Activated CD4-positive, alpha-beta T cell treated with anti-CD3 and anti-CD28 coated beads, Interleukin-2, amount 50 U/mL, for 24 hours (primary cell): ENCODE measurements around the gene TOPBP1.
"Not testable (repeated sequence)": the region's sequence is repeated elsewhere in the genome, so short reads cannot be mapped to it uniquely, and the experiment has no call there.

ENCODE experiments used
- DNase-seq, 2 donors: peaks; one replicate each; pipeline ENCODE4 v3.0.0-alpha.2; 2020; ENCODE audit warnings: low read depth in 1 of 2, low spot score in 1 of 2

The TOPBP1 gene

DNA sequence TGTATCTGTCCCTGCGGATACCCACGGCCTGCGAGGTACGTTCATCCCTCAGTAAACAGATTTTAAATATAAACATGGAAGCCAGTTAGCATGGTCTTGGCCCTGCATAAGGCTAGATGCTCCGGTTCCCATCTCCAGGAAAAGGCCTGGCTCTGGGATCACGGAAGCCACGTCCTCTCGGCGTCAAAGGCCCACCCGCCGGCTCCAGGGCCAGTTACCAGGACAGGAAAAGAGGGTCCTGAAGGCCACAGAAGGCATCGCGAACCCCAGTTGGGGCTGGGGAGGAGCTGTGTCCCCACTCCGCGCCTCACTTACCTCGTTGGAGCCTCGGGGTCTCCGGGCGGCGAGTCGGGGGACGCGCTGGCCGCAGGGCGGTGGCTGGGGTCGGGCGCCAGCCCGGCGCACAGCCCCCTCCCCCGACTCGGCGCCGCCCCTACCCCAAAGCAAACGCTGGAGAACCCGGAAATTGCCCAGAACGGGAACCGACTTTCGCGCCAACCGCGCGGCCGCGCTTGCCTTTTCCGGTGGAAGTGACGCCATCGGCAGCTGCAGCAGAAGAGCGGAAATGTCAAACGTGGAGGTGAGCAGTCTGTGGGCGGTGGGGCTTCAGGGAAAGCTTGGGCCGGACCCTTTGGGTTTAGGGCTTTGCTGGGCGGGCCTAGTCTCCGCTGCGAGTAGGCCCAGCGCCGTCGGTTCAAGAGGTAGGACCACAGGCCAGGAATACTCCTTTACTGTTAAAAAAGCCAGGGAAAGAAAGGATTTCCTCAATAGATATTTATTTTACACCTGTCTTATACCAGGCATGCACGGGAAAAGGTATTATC lies at the start of gene TOPBP1:
Gene TOPBP1 (minus strand): TSS at position 488 of the 824 bp plus-strand sequence. CDS start 814 bp downstream, outside the sequence.
- DNase-seq = peak; percentile 73 to 83

DNA sequence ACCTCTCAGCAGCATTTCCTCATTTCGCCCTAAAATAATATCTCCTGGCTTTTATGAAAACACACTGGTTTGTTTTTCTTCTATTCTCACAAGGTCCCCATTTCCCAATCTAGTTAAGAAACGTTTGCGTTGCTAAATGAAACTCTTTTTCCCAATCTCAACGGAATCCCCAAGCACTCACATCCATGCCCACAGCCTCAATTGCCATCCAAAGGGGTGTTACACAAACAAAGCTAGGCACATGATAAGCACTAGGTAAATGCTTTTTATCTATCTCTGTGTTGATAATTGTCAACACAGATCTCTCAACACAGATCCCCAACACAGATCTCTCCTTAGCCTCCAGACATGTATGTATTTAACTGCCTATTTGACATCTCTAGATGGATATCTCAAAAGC lies 49.3 kb upstream of the TOPBP1 start:
- no peak for DNase-seq

DNA sequence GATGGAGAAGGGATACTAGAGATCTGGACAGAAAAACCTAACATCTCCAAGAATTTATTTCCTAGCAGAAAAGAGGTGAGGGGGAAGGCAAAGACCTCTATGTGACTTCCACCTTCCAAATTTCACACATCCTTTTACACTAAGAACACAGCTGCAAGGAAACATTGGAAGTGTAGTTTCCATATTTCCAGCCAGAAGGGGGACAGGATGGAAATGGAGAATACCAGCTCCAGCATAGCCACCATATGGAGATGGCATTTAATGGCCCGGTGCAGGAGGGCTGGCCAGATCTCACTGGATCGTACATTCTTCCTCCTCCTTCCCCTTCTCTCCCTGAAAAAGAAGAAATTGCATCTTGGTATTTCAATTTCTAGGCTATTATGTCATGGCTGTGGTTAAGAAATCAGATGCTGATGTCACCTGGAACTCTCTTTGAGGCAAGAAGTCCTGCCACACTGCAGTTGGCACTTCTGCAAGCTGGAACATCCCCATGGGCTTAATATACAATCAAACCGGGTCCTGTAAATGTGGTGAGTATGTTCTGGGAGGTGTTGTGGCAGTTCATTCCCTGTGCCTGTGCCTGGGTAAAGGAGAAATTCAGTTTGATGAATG lies 47.5 kb upstream of the TOPBP1 start:
- no peak for DNase-seq

DNA sequence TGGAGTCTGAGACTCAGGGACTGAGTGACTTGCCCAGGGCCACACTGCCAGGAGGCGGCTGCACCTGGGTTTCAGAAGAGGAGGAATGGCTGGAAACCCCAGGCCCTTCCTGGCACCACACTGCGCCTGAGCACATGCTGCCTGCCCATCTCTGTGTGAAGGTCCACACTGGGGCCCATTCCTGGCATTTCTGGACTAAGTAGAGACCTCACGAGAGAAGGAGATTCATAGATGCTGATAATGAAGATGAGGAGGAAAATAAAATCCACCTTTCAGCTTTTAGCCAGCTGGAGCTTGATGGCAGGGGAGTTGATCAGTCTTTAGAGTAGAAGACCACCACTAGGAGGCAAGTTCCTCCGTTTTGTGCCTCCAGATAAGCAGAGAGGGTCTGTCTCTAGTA lies 44.3 kb upstream of the TOPBP1 start:
- DNase-seq = no peak

DNA sequence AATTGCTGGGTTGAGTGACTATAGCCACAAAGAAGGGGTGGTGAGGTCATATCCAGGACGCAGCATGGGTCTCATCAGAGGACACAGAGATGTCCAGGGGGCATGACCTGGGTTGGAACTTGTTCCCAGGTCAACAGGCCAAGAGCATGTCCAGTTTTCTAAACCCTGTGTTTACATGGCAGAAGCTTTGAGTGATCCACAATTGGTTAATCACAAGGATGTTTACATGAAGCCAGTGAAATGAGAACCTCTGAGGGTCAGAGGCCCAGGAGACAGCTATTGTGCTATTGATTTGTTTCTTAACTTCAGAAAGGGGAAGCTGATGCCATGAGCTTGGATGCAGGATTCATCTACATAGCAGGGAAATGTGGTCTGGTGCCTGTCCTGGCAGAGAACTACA lies 42.2 kb upstream of the TOPBP1 start:
- no peak for DNase-seq

DNA sequence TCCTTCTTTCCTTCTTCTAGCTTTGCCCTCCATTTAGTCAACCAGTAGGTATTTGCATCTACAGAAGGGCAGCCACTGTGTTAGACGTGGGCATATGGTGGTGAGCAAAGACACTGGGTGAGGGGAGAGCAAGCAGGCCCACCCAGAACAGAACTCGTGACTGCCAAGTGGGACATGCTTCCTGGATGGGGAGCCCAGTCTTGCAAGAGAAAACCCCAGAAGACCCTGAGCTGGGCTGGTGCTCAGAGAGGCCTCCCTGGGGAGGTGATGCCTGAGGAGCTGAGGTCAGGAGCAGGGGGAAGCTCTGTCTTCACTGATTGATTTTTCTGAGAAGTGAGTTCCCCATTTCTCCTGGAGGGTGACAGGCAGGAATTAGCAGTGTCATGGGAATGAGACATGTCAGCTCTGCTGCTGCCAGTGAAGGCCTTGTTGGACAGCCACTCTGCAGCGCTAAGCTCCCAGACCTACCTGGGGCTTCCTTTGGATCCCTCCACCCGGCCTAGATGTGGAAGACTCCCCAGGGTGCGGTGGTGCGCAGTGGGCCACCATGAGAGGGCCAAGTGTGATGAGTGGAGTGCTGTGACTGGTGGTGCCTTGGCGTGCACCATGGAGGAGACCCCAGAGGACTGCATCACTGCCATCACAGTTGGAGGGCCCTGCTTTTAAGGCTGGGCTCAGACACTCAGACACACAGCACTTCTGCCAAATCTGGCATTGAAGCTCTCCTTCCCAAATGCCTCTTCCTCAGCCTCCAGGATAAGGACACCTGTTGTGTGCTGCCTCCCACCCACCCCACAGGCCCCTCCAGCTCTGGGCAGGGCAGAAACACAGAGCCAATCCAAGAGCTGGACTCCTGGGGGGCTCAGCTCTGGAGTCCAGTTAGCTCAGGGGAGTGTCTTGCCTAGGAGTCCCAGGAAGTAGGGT lies 40.0 kb upstream of the TOPBP1 start:
- DNase-seq = no peak

DNA sequence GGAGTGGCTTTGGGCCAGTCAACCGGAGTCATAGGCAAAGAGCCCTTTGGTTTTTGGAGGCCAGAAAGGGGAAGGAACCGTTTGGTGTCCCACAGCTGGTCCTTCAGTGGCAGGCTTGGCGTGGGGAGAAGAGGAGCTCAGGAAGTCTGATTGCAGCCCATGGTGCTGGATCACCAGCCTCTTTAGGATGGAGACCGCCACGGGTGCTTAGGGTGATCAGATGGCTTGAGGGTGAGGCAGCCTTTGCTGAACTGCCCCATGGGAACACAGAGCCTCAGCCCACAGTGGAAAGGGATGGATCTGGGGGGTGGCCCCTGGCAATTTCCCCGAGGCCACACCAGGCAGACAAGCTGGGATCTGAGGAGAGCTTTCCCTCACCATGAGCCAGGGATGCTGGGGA lies 38.6 kb upstream of the TOPBP1 start:
- DNase-seq = no peak

DNA sequence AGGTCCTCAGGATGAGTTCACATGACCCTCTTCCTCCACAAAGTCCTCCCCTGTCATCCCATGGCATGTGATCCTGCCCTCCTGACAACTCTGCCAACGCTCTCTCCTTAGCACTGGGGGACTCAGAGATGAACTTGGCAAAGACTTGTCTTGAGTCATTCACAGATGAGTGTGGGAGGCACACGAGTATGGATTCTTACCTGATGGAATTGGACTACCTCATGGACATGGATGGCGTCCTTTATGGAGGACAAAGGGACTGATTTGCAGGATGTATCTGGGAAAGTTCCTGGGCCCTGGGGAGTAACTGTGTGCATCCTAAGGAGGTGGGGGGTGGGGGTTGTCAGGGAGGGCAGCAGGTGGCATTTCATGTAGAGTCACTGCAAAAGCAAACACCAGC lies 38.2 kb upstream of the TOPBP1 start:
- DNase-seq = no peak

DNA sequence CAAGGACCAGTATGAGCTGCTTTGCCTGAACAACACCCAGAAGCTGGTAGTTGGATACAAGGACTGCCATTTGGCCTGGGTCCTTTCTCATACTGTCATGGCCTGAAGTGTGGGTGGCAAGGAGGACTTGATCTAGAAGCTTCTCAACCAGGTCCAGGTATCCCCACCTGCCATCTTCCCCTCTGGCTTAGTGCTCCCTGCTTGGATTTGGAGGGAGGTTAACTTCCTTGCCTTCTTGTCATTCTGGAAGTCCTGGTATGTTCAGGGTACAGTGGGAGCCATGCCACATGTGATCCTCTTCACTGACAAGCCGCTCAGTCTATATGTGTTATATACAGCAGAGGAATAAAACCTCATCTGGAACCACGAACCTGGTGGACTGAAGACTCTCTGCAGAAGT lies 37.7 kb upstream of the TOPBP1 start:
- no peak for DNase-seq

DNA sequence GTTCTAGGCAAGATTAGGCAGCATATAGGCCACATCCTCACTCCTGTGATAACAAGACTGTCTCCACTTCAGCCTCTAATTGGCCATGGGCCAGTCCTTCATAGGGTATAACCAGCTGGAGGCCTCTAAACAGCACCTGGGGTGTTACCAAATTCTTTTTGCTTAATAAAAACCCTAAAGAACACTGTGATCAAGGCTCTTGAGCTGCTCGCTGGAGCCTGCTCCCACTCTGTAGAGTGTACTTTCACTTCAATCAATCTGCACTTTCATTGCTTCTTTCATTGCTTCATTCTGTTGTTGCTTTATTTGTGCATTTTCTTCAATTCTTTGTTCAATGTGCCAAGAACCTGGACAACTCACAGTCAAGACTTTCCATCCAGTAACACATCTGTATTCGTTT lies 36.2 kb upstream of the TOPBP1 start:
- DNase-seq = no peak

DNA sequence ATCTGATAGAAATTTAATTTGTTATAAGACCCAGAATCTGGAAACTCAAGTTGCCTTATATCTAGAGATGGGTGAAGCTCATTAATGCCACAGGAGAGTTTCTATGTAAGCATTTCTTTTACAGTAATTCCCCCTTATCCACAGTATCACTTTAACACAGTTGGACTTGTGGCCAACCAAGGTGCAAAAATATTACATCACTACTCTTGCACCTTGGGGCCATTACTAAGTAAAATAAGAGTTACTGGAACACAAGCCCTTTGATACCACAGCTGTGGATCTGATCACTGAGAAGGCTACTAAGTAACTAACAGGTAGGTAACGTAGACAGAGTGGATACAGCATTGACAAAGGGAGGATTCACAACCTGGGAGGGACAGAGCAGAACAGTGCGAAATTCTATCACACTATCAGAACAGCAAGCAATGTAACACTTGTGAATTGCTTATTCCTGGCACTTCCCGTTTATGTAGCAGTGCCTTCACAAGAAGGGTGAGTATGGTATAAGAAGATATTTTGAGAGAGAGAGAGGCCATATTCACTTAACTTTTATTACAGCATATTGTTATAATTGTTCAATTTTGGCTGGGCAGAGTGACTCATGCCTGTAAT lies 33.9 kb upstream of the TOPBP1 start:
- DNase-seq = no peak

DNA sequence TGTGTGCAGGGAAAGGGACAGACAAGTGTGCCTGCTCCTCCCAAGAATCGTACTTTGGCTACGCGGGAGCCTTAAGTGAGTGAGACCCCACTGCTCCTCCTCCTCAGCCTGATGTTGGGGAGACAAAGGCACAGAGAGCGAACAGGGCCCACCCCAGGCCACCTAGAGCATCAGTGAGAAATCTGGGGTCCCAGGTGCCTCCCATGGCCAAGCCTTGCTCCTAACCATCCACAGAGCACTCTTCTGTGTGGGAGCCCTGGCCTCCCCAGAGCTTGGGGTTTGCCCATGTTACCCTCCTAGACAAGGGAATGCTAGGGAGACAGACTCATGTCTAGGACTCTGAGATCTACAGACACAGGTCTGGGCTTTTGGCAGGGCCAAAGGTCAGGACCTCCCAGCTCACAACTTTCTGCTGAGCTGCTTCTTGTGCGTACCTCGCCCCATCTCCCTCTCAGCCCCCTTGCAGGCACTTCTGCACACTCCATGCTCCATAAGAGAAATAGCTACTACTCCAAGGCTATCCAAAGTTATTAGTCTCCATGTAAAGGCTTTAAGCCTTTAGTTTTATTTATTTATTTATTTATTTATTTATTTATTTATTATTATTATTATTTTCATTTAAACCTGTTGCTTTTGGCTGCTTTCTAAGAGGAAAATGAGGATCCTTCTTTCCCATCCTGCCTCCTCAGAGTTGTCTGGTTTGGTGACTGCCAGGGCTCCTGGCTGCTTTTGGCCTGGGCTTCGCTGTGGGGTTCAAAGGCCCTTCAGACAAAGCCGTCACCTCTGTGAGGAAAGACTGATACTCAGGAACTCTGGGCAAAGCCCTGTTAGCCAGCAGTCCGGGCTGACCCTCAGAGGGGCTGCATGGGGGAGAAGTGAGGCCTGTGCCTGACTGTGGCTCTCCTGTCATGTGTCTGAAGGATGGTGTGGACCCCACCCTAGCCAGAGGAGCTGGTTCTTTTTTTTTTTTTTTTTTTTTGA lies 32.8 kb upstream of the TOPBP1 start:
- no peak for DNase-seq

DNA sequence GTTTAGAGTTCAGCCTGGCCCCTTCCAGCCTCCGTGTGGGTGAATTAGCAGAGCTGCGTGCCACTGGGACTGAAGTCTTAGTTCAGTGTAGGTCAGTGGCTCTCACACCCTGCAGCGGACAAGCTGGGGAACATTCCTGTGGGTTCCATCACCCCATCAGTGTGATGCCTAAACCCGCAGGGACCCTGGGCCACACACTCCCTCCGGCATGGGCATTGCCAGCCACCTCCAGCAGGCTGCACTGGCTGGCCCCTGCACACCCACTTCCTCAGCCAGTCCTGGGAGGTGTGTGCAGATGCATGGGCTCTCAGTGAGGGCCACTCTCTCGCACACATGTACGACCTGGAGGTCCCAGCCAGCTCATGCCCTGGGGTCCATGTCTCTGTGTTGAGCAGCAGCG lies 32.1 kb upstream of the TOPBP1 start:
- no peak for DNase-seq

DNA sequence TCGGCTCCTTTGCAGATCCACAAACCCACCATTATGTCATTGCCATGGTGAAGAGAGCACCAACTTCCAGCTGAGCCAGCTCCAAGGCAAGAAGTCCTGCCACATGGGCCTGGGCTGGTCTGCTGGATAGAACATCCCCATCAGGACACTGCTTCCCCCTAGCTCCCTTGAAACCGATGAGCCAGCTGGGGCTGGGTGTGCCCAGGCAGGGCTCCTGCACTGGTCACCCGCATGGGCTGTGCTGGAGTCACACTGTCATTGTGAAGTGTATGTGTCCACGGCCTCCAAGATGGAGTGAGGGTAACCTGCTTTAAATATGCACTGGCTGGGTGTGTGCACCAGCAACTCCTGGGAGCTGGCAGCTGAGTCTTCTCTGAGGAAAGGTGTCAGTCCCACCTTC lies 31.0 kb upstream of the TOPBP1 start:
- no peak for DNase-seq

DNA sequence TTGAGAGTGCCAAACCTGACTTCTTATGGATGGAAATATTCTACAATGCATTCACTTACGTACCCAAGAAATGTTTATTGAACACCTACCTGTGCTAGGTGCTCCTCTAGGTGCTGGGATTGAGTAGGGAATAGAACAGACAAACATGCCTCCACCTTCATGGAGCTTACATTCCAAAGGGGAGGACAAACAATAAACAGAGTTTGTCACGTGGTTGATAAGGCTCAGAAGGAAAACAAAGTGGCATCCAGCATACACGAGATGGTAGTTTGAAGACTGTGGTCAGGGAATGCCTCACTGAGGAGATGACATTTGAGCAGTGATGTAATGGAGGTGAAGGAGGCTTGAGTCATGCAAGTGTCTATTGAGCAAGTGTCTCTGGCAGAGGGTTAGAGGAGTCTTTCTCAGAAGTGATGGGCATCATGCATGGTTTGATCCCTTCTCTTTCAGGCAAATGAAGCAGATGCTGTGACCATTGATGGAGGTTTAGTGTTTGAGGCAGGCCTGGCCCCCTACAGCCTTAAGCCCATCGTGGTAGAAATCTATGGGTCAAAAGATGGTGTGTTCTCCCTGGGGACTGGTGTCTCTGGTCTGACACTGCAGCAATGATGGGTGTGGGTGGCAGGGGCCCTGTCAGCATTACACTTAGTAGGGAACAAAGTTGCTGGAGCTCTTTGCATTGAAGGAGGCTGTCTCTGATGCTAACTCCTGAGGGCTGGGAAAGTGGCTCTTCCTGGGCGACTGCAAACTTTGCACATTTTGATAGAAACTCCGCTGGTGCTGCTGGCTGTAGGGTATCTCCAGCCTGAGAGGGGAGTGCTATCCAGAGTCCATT lies 29.7 kb upstream of the TOPBP1 start:
- DNase-seq = no peak

DNA sequence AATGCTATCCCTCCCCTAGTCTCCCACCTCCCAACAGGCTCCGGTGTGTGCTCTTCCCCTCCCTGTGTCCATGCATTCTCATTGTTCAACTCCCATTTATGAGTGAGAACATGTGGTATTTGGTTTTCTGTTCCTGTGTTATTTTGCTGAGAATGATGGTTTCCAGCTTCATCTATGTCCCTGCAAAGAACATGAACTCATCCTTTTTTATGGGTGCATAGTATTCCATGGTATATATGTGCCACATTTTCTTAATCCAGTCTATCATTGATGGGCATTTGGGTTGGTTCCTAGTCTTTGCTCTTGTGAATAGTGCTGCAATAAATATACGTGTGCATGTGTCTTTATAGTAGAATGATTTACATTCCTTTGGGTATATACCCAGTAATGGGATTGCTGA lies 16.3 kb upstream of the TOPBP1 start:
- DNase-seq = not testable (repeated sequence)

DNA sequence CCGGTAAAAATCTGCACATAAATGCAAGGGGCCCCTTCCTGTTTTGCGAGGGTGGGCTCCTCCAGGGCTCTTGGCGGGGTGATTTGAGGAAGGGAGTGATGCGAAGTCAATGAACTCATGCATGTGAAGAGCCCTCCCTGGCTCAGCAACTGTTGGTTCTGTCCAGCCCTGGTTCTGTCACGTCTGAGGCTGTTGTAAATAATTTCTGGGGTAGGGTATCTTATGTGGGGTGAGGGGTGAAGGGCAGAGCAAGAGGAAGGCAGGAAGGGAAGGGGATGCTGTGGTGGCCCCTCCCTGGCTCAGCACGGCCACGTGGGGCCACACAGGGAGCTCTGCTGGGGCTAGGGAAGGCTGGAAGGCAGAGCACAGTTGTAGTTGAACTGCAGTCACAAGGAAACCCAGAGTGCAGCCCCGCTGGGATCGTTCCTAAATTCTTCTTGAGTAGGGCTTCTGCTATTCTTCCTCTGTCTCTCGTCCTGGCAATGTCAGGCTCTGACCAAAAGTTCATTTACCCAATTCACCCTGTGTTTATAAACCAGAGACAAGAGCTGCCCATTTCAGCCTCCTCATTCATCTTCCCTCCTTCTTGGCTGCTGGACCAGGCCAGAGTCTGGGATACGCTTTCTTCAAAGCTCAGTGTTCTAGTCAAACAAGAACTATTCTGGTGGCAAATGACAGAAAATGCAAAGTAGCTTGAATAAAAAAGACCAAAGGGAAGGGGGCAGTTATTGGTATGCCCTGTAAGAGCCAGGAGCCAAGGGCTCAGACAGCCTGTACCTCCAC lies 14.8 kb upstream of the TOPBP1 start:
- no peak for DNase-seq

DNA sequence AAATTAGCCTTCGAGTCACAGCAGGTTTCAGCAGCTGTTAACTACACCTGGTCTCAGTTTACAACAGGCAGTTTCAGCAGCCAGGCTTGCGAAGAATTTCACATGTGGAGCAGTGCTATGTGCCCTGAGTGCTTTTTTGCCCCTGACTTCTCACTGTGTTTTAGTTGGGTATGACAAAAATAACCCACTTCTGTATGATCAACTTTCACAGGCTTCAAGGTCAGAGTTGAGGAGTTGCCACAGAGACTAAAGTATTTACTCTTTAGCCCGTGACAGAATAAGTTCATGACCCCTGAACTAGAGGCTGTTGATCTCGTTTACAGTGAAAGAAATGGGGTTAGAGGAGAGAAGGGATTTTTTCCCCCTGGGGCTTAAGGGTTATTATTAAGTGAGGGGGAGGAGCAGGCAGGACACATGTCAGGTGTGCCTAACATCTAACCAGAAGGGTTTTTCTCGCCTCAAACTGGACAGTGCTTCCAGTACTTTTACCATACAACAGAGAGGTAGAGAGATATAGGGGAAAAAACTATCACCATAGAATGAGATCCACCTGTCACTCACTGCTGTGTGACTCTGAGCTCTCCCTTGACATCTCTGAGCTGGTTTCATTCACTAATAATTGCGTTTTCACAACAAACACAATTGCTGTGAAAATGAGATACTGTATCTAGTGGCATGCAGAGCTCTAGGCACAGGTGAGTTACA lies 14.0 kb upstream of the TOPBP1 start:
- no peak for DNase-seq
